ENCODE results near the gene COA4. TPM values are rescaled to one million over a fixed set of nuclear protein-coding genes. Genes with fewer than 3 reads are reported as not detected.

The COA4 gene
- 80.6 and 97.2 TPM in 2 replicates for total RNA-seq

GRCh38 chr11:73876424-73877310 is at the start of gene COA4, which contains the start of gene PAAF1:
Gene COA4 (minus strand): TSS chr11:73876846. CDS start chr11:73873378, 3,468 bp downstream.
Gene PAAF1 (plus strand): TSS chr11:73876999. CDS start chr11:73877022, 23 bp downstream.

Other genes starting within 250 kb of the COA4 start
- gene PLEKHB1, start 230.3 kb downstream of the COA4 start, total RNA-seq = not detected in 2 replicates
- gene RAB6A, start 115.8 kb downstream of the COA4 start, total RNA-seq = 83.6 and 106 TPM in 2 replicates
- gene MRPL48, start 89.0 kb downstream of the COA4 start, total RNA-seq = 19.6 and 30.1 TPM in 2 replicates
- 7.6 and 26.2 TPM in 2 replicates for gene PAAF1, start 153 bp upstream of the COA4 start, total RNA-seq
- not detected in 2 replicates for gene DNAJB13, start 74.2 kb upstream of the COA4 start, total RNA-seq
- gene UCP2, start 106.0 kb upstream of the COA4 start, total RNA-seq = 2.7 and 13.0 TPM in 2 replicates
- gene UCP3, start 132.2 kb upstream of the COA4 start, total RNA-seq = under 0.01 TPM in 1 of 2 replicates, not detected in the other